GM15510 (cell line): ENCODE measurements around the gene FBXL17.

Experiments used
- POLR2A ChIP-seq: IDR thresholded peaks from 3 replicates; pipeline ENCODE4 v1.6.1; 2011; ENCODE audit warnings: borderline replicate concordance; ENCODE audit not compliant: insufficient read length; ENCODE audit errors: extremely low read depth

The FBXL17 gene

GRCh38 chr5:108249785-108250426, 132.0 kb downstream of the FBXL17 start:
- no peak for TF ChIP-seq POLR2A

GRCh38 chr5:108249095-108249784, 132.7 kb downstream of the FBXL17 start:
- TF ChIP-seq POLR2A, result no peak

GRCh38 chr5:108238936-108239887, 142.7 kb downstream of the FBXL17 start:
- no peak for TF ChIP-seq POLR2A

- no peak for TF ChIP-seq POLR2A
Observed at GRCh38 chr5:108238461-108238860, 143.4 kb downstream of the FBXL17 start.

- TF ChIP-seq POLR2A, result no peak
Observed at GRCh38 chr5:108233617-108234155, 148.2 kb downstream of the FBXL17 start.

GRCh38 chr5:108232805-108233204, 149.1 kb downstream of the FBXL17 start:
- no peak for TF ChIP-seq POLR2A

- no peak for TF ChIP-seq POLR2A
Observed at GRCh38 chr5:108222011-108222410, 159.9 kb downstream of the FBXL17 start.

GRCh38 chr5:108220834-108221233, 161.1 kb downstream of the FBXL17 start:
- TF ChIP-seq POLR2A, result no peak

GRCh38 chr5:108216890-108217289, 165.0 kb downstream of the FBXL17 start:
- TF ChIP-seq POLR2A, result no peak

- TF ChIP-seq POLR2A, result no peak
Observed at GRCh38 chr5:108214857-108215256, 167.0 kb downstream of the FBXL17 start.

GRCh38 chr5:108212775-108213346, 169.0 kb downstream of the FBXL17 start:
- TF ChIP-seq POLR2A, result no peak

GRCh38 chr5:108206707-108207106, 175.2 kb downstream of the FBXL17 start:
- TF ChIP-seq POLR2A, result no peak

GRCh38 chr5:108201721-108202120, 180.2 kb downstream of the FBXL17 start:
- no peak for TF ChIP-seq POLR2A

- no peak for TF ChIP-seq POLR2A
Observed at GRCh38 chr5:108196276-108196675, 185.6 kb downstream of the FBXL17 start.

- TF ChIP-seq POLR2A, result no peak
Observed at GRCh38 chr5:108193021-108193795, 188.7 kb downstream of the FBXL17 start.

- no peak for TF ChIP-seq POLR2A
Observed at GRCh38 chr5:108184940-108185339, 197.0 kb downstream of the FBXL17 start.
